K562 (cell line): ENCODE results near the gene MYO9A. TPM values are rescaled to one million over a fixed set of nuclear protein-coding genes. Genes with fewer than 3 reads are reported as not detected.

Experiments used
- ATAC-seq: fragments of 200-7000 bp; cut with Tn5 transposase; 3 replicates; pipeline ENCODE4 v1.9.1; 2020; ENCODE audit warnings: moderate library complexity
- BruUV-seq: library from RNA; stranded (reverse); fragments of 400-500 nt; replicated peaks from 2 replicates; lab custom pipeline; 2021; lab: Mats Ljungman, UMichigan
- CTCF ChIA-PET: fragments of 300-600 bp; formaldehyde crosslinking; extraction: SDS; loops from one replicate; lab custom pipeline; 2021; ENCODE audit warnings: low intra/inter-chr PET ratio; lab: Yijun Ruan, JAX
- POLR2A ChIA-PET: fragments of 300-600, 350-650 bp; sonication (Branson Sonifier 250); formaldehyde crosslinking; extraction: SDS; loops from one replicate; lab custom pipeline; 2021; ENCODE audit warnings: antibody characterized with exemption, inconsistent platforms; lab: Yijun Ruan, JAX
- DNase-seq, 4 experiments: peaks; one replicate each; pipeline versions ENCODE4 v3.0.0 to v3.0.0-alpha.2; 2011 to 2018; ENCODE audit warnings: low spot score in 3 of 4, mixed read lengths in 3 of 4; ENCODE audit errors: extremely low read depth in 1 of 4
- FAIRE-seq: peaks from 2 replicates; lab custom pipeline; 2011; peaks lifted over from hg19 to GRCh38; lab: Jason Lieb, UNC
- H2AFZ ChIP-seq: 2 replicates; pipeline ENCODE4 v1.6.0; 2011; ENCODE audit warnings: low read depth, low read length, control low read depth, inconsistent platforms
- H3K27ac ChIP-seq: fragments of 200-600 bp; 3 replicates; pipeline ENCODE4 v1.8.0; 2011; ENCODE audit warnings: low read depth, mild to moderate bottlenecking, control low read depth, inconsistent platforms, low read length, moderate library complexity, mixed read lengths; ENCODE audit errors: extremely low read depth
- H3K27me3 ChIP-seq, 2 experiments: fragments of 300-600 bp in 1 of 2; 2 replicates in 1 of 2; 3 replicates in 1 of 2; pipeline versions ENCODE4 v1.6.0 to v1.8.0; 2011; ENCODE audit warnings: inconsistent platforms in 2 of 2, low read length in 2 of 2, mild to moderate bottlenecking in 1 of 2, mixed read lengths in 1 of 2, moderate library complexity in 1 of 2; ENCODE audit not compliant: control insufficient read depth in 2 of 2, insufficient read depth in 2 of 2
- H3K36me3 ChIP-seq: fragments of 300-600 bp; 3 replicates; pipeline ENCODE4 v1.8.0; 2011; ENCODE audit warnings: mild to moderate bottlenecking, low read length, inconsistent platforms; ENCODE audit not compliant: control insufficient read depth, insufficient read depth
- H3K4me1 ChIP-seq, 2 experiments: fragments of 200-600 bp in 1 of 2; replicated peaks in 1 of 2; 2 replicates in 1 of 2; 3 replicates in 1 of 2; pipeline versions ENCODE4 v1.5.1 to v1.8.0; 2011; ENCODE audit warnings: inconsistent platforms in 2 of 2, low read length in 2 of 2, mild to moderate bottlenecking in 1 of 2, mixed read lengths in 1 of 2, moderate library complexity in 1 of 2; ENCODE audit not compliant: control insufficient read depth in 2 of 2, insufficient read depth in 2 of 2
- H3K4me2 ChIP-seq: 2 replicates; pipeline ENCODE4 v1.6.1; 2011; ENCODE audit warnings: low read length, control low read depth, inconsistent platforms, mixed read lengths; ENCODE audit not compliant: insufficient read depth
- H3K4me3 ChIP-seq: fragments of 200-600 bp; sonication (generic), shearing (Covaris generic); 2 replicates; pipeline ENCODE4 v1.5.1; 2016; ENCODE audit warnings: control low read depth, inconsistent platforms
- H3K79me2 ChIP-seq: fragments of 200-600 bp; 3 replicates; pipeline ENCODE4 v1.8.0; 2011; ENCODE audit warnings: low read length, inconsistent platforms; ENCODE audit not compliant: control insufficient read depth, insufficient read depth
- H3K9ac ChIP-seq, 2 experiments: 2 replicates each; pipeline versions ENCODE4 v1.6.0 to v1.6.1; 2011; ENCODE audit warnings: low read depth in 2 of 2, low read length in 2 of 2, control low read depth in 1 of 2, inconsistent platforms in 1 of 2, mild to moderate bottlenecking in 1 of 2, mixed read lengths in 1 of 2; ENCODE audit not compliant: insufficient read depth in 1 of 2
- H3K9me1 ChIP-seq: one replicate; pipeline ENCODE4 v1.6.0; 2011; ENCODE audit warnings: inconsistent platforms, mild to moderate bottlenecking, low read length, moderate library complexity; ENCODE audit not compliant: control insufficient read depth, insufficient read depth
- H3K9me3 ChIP-seq: replicated peaks from 2 replicates; pipeline ENCODE4 v1.5.1; 2011; ENCODE audit warnings: low read depth, low read length, inconsistent platforms; ENCODE audit not compliant: control insufficient read depth, insufficient read depth
- H4K20me1 ChIP-seq: replicated peaks from 2 replicates; pipeline ENCODE4 v1.6.1; 2011; ENCODE audit warnings: low read length, inconsistent platforms, mixed read lengths; ENCODE audit not compliant: control insufficient read depth, insufficient read depth
- BMI1 ChIP-seq: fragments of 150-350 bp; IDR thresholded peaks from 2 replicates; pipeline ENCODE4 v1.6.1; 2014; ENCODE audit warnings: low read length
- FOXK2 ChIP-seq, 2 experiments: fragments of 450-650 bp; IDR thresholded peaks in 1 of 2; conservative IDR thresholded peaks in 1 of 2; 2 replicates each; pipeline ENCODE4 v1.6.1; 2016; ENCODE audit warnings: low read depth in 2 of 2, mild to moderate bottlenecking in 1 of 2
- MED1 ChIP-seq: sonication (generic); formaldehyde crosslinking; IDR thresholded peaks from 2 replicates; pipeline ENCODE4 v1.8.1; 2023; ENCODE audit warnings: missing genetic modification reagents, borderline replicate concordance
- ZFP36 ChIP-seq: fragments of 150-350 bp; IDR thresholded peaks from 2 replicates; pipeline ENCODE4 v1.6.1; 2018; ENCODE audit warnings: low read length, low read depth; ENCODE audit not compliant: partially characterized antibody
- ZNF133 ChIP-seq: fragments of 250-450 bp; sonication (Bioruptor Pico); IDR thresholded peaks from 2 replicates; pipeline ENCODE4 v1.4.0; 2020; ENCODE audit warnings: mild to moderate bottlenecking
- ZNF395 ChIP-seq: fragments of 200-800 bp; sonication (Bioruptor generic); IDR thresholded peaks from 2 replicates; pipeline ENCODE4 v1.6.1; 2017; ENCODE audit warnings: missing genetic modification characterization, missing compliant biosample characterization
- ZNF785 ChIP-seq: fragments of 250-450 bp; sonication (Bioruptor Pico); IDR thresholded peaks from 2 replicates; pipeline ENCODE4 v1.4.0; 2020; ENCODE audit warnings: mild to moderate bottlenecking
- in situ Hi-C: fragments of 300-500 bp; cut with MboI; formaldehyde crosslinking; loops from 4 replicates; pipeline ENCODE4 v1.15.0; 2018; ENCODE audit warnings: inconsistent platforms, mixed read lengths
- intact Hi-C: fragments of 100-400 bp; cut with micrococcal nuclease; formaldehyde crosslinking; loops from 2 replicates; pipeline ENCODE4 v1.14.2; 2022
- polyA plus RNA-seq, 8 experiments: library from polyadenylated mRNA; depleted of rRNA in 4 of 8; stranded (reverse) in 5 of 8; unstranded in 3 of 8; fragments of >200 nt; fragmentation: Nextera tagmentation in 2 of 8; fragmentation: Illumina TruSeq in 1 of 8; extraction: Ambion mirVana in 2 of 8; extraction: Trizol in 1 of 8; gene quantifications; 2 replicates each; pipeline versions ENCODE4 v1.2.1 to v1.2.3, GENCODE V29; 2011 to 2014; ENCODE audit warnings: inconsistent platforms in 1 of 8, missing spikeins in 1 of 8
- total RNA-seq, 7 experiments: library from RNA; depleted of rRNA in 6 of 7; stranded (reverse); fragments of >200 nt in 6 of 7; fragmentation: Illumina TruSeq in 2 of 7; extraction: Trizol in 2 of 7; gene quantifications; 2 replicates each; pipeline versions ENCODE4 v1.2.1 to v1.2.3, GENCODE V29; 2011 to 2021; ENCODE audit warnings: low replicate concordance in 1 of 7

Gene MYO9A
- total and polyA plus RNA-seq, 9 of the 15 experiments (the other 6 are each of a cell fraction or from before 2014, with no cell fraction given), result 1.9 to 15.4 (median 5.8) TPM

GRCh38 chr15:72146934-72147333, 29.0 kb upstream of the MYO9A start:
- FAIRE-seq (no peak), DNase-seq (no peak), ATAC-seq (no peak)
- no peaks in the 10 kb centered on the region for H3K36me3 ChIP-seq
- no peaks in the 10 kb centered on the region for H3K9me3 ChIP-seq
- intact Hi-C loops (no loop called here), in situ Hi-C loops (loop anchor here (5.0 kb wide), 1 partner anchor 405 kb away; no protein-coding TSS in a partner anchor)
- H3K4me1 ChIP-seq, result no peaks in the 10 kb centered on the region
- H3K27me3 ChIP-seq, result peaks cover 0 to 3% of the 10 kb centered on the region in 2 experiments; a peak in 4 of 5 replicates
- no peak overlapping the region for H3K9ac ChIP-seq
- H3K79me2 ChIP-seq, result no peaks in the 10 kb centered on the region
- H3K9me1 ChIP-seq, result no peaks in the 10 kb centered on the region
- H3K4me2 ChIP-seq, result no peak overlapping the region
- no peak overlapping the region for H3K4me3 ChIP-seq
- POLR2A ChIA-PET, result interaction anchor here (0.7 to 1.2 kb wide), 3 partner anchors 11 to 338 kb away, joined by 3 to 4 read pairs (median 3); no protein-coding TSS in a partner anchor
- TF ChIP-seq ZNF133 (CRISPR knock-in tag) (no peak), FOXK2 (conservative IDR thresholded peaks at IDR 0.05 in 1 of 2, IDR thresholded peaks at IDR 0.05 in 1 of 2; ENCODE audit: low read depth in 2 of 2) (no peak), ZNF785 (CRISPR knock-in tag) (no peak), BMI1 (no peak), ZNF395 (CRISPR knock-in tag) (no peak), MED1 (CRISPR knock-in tag) (no peak), ZFP36 (no peak)
- CTCF ChIA-PET, result no interaction called here
- H4K20me1 ChIP-seq, result no peaks in the 10 kb centered on the region; the same call in 1 of the 2 replicates
- no peak overlapping the region for H3K27ac ChIP-seq
- H2AFZ ChIP-seq, result no peak overlapping the region
- no TSS peak for BruUV-seq
